GM23338 (cell line): ENCODE measurements around the gene SPECC1L.

Source experiments
- CREB1 ChIP-seq: fragments of 250-450 bp; sonication (Bioruptor Pico); IDR thresholded peaks from 2 replicates; pipeline ENCODE4 v1.5.0; 2020; ENCODE audit warnings: low read depth, mild to moderate bottlenecking, moderate library complexity
- CTCF ChIP-seq, 2 experiments: fragments of 200-600 bp in 1 of 2; sonication (generic) in 1 of 2; conservative IDR thresholded peaks; 2 replicates each; pipeline versions ENCODE4 v1.5.1 to v1.6.1; 2016 to 2017; ENCODE audit warnings: antibody characterized with exemption in 2 of 2, low read depth in 2 of 2, mild to moderate bottlenecking in 2 of 2, moderate library complexity in 1 of 2
- EZH2 ChIP-seq: fragments of 200-600 bp; sonication (generic); IDR thresholded peaks from one replicate; pipeline ENCODE4 v1.8.0; 2017; ENCODE audit warnings: antibody characterized with exemption, mild to moderate bottlenecking, low read depth; ENCODE audit not compliant: unreplicated experiment
- EZH2phosphoT487 ChIP-seq: fragments of 200-600 bp; sonication (generic); IDR thresholded peaks from one replicate; pipeline ENCODE4 v1.8.1; 2018; ENCODE audit warnings: antibody characterized with exemption; ENCODE audit not compliant: unreplicated experiment
- JUNB ChIP-seq: IDR thresholded peaks from one replicate; pipeline ENCODE4 v1.6.1; 2016; ENCODE audit warnings: antibody characterized with exemption; ENCODE audit not compliant: unreplicated experiment
- POLR2AphosphoS5 ChIP-seq: IDR thresholded peaks from 2 replicates; pipeline ENCODE4 v1.6.1; 2016; ENCODE audit warnings: antibody characterized with exemption, low read depth
- REST ChIP-seq: IDR thresholded peaks from one replicate; pipeline ENCODE4 v1.6.1; 2018; ENCODE audit warnings: antibody characterized with exemption; ENCODE audit not compliant: unreplicated experiment

- TF ChIP-seq CTCF (conservative IDR thresholded peaks at IDR 0.05; ENCODE audit: low read depth in 2 of 2) (peak; percentile 18 to 40; a peak in 2 of 4 replicates), JUNB (no peak), REST (no peak), EZH2 (no peak), POLR2AphosphoS5 (no peak), EZH2phosphoT487 (no peak), CREB1 (CRISPR knock-in tag) (no peak)
Measured at GRCh38 chr22:24437741-24438328, 167.2 kb downstream of the SPECC1L start.
